GM19463 (cell line): ENCODE measurements around the gene ILF2.

ENCODE experiments used
- ATAC-seq: cut with Tn5 transposase; IDR thresholded peaks from one replicate; pipeline ENCODE4 v1.9.1; 2021; ENCODE audit warnings: mild to moderate bottlenecking, moderate library complexity; ENCODE audit not compliant: unreplicated experiment

The ILF2 gene

DNA sequence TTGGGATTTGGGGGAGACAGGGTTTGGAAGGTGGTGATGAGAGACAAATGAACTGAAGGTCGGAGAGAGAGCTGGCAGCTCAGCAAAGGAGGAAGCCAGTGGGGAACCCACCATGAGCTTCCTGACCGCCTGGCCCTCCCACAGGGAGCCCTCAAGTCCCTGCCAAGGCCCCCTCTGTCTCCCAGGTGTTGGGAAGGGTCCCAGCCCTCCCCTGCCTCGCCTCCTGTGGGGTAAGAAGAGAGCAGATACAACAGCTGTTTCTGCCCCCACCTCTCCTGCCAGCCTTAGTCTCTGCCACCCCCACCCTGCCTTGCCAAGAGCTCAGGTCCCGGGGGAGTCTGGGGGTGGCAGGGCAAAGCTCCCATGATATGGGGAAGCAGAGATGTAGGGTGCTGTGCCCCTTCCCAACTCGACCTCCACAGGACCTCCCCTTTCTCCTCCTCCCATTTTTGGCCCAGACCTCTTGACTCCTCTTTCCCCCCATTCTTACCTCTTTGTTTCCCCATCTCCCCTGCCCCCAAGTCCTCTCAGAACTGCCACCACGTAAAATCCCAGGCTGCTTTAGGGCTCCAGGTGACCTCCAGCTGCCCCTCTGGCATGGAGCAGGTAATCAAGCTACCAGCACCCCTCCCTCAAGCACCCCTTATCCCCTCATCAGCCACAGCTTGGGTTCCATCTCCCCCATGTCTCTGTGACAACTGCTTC, 42.0 kb downstream of the ILF2 start:
- ATAC-seq: no peak

DNA sequence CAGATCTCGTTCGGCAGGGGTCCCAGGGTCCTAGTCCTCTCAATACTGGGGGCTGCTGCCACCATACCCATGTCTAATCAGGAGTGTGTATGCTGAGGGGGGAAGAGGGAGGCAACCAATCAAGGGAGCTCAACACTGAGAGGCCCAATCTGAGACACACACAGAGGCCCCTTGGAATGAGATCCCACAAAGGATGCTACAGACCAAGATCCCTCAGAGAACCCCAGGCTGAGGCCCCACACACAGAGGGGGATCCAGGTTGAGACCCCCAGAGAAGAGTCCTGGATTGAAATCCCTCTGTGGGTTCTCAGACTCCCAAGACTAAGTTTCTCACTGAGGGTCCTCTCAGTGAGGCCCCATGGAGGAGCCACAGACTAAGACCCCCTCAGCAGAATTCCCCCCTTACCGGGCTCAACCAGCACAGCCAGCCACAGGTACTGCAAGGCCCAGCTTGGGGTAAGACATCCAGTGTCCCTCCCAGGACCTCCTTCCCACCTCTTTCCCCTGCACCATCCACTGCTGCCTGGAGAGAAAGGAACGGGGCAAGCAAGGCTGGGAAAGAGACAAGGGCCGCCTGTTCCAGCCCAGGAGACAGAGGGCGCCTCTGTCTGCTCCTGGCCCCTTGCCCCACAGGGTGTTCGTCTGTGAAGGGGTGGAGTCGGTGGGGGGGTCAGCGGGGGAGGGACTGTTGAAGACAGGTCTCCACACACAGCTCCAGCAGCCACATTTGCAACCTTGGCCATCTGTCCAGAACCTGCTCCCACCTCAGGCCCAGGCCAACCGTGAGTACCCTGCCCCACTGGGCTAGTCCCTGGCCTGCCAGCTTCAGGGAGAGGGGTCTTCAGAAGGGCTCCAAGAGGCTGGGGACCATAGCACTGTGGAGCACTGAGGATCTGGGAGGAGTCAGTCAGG, 42.8 kb downstream of the ILF2 start, which contains the start of gene S100A1:
TSS of gene S100A1 (plus strand) at position 720 of the 912 bp plus-strand sequence. CDS start 2,088 bp downstream, outside the sequence.
- no peak for ATAC-seq

DNA sequence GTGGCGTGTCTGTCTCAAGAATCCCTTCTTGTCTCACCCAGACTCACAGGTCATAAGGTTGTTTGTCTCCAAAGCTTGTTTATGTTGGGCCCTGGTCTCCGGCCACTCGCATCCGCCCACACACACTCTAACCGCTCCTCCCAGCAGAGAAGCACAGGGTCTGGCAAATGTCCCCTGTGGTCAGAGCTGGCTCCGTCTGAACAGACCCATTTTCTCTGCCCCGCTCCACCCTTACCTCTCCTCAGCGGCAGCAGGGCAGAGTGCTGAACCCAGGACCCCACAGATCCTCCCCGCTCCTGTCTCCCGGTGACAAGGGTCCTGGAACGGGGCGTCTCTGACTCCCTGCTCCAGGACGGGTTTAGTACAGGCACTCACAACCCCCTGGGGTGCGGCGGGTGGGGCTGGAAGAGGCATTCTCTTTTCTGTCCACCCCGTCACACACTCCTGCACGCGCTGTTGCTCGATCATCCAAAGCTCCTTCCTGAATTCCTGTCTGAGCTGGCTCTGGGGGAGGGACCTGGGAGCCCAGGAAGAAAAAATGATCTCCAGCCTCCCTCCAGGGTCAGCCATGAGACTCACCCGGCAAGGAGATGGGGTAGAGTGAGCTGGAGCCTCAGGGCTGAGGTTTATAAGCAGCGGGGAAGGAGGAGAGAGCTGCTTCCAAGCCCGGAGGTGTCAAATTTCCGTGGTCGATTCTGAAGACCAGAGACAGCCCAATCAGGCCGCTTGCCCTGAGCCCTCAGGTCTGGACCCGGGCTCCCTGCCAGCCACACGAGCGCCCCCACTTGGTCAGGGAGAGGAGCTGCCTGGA, 43.7 kb downstream of the ILF2 start, which contains the start of gene S100A13:
TSS of gene S100A13 (minus strand) at position 602 of the 811 bp plus-strand sequence. CDS start 1,033 bp downstream, outside the sequence.
- no peak for ATAC-seq

DNA sequence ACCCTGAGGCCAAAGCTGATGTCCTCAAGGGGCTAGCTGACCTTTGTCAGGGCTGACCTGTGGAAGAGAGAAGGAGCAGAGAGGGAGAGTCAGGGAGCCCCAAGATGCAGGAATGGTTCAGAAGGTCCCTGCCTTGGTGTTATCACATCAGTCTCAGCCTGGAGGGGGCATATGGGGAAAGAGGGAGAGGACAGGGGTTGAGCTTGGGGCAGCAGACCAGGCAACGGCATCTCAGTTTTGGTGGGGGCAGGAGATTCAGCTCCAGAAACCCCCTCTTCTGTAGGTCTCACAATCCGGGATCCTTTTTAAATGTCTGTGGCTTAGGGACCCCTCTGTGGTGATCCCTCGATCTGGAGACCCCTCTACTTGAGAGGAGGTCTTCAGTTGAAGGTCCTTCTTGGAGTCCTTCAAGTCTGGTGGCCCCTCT, 44.3 kb downstream of the ILF2 start:
- no peak for ATAC-seq

DNA sequence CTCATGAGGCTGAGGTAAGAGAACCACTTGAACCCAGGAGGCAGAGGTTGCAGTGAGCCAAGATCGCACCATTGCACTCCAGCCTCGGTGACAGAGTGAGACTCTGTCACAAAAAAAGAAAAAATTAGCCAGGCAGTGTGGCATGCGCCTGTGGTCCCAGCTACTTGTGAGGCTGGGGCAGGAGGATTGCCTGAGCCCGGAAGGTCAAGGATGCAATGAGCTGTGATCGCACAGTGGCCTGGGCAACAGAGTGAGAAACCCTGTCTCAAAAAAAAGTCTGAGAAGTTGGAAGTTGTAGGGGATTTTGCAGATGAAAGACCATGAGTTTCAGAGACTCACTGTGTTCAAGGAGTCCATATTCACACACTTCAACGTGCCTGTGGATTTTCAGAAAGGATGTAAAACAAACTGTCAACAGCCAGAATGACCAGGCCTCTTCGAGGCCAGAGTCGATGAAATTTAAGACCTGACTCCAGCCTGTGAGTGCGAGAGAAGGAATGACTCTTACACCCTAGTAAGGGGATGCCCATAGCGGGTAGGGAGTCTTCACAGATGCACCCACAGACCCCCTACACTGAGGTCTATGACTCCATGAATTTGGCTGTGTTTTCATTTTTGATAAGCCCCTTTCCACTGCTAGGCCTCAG, 45.7 kb downstream of the ILF2 start:
- ATAC-seq: no peak

DNA sequence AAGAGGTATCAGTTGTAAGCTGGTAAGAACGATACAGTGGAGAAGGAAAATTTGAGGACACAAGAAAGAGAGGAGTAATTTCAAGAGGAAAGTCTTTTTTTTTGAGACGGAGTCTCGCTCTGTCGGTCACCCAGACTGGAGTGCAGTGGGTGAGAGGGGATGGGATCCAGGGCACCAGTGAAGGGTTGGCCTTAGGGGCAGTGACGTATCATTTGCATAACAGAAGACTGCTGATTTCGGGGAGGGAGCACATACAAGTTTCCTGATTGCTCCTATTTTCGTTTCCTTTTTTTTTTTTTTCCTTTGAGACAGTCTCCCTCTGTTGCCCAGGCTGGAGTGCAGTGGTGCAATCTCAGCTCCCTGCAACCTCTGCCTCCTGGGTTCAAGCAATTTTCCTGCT, 47.7 kb downstream of the ILF2 start:
- ATAC-seq: no peak

DNA sequence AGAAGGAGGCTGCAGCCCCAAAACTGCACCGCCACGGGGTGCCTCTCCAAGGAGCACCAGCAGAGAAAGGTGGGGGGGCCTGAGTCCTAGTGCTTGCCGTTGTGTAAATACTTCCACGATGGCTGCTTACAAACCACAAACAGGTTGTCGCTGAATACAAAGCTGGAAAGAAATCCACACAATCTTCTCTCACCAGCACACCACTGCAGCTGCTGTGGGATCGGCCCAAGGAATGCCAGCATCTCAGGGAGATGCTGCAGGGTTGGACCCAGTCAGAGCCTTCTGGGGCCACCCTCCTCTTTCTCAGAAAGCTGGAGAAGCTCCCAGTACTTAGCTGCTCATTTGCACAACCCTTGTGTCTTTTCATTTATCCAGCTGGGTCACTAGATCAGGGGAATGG, 51.6 kb downstream of the ILF2 start:
- no peak for ATAC-seq

DNA sequence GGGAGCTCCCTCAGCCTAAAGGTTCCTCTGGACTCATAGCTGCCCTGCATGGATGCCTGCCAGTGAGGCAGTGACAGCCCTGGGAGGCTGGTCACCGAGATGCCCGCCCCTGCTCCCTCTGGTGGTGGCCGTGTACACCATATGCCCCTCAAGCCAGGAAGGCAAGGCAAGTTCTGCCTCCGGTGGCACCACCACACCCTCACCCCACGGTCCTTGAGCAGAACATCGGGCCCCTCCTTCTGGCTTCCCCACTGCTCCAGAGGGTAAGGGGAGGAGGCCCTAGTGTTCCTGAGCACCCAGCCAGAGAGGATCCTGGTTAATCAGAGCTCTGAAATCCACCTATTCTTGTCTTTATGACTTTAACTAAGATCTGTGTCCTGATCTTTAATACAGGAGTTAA, 53.1 kb downstream of the ILF2 start:
- ATAC-seq: no peak

DNA sequence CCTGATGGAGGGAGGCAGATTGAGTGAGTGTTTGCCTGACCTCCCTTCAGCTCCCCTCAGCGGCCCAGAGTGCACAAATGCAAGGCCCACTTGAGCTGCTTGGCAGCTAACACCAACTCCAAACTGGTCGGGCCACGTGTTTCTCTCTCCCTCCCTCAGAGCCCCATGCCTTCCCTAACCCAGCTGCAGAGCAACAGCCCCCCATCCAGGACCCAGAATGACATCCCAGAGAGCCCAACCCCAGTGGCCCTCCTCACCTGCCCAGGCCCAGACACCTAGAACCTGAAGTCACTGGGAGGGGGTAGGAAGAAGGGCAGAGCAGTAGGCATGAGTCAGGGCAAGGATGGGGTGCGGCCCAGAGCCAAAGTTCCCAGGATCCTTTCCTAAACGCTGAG, 53.9 kb downstream of the ILF2 start:
- ATAC-seq: no peak

DNA sequence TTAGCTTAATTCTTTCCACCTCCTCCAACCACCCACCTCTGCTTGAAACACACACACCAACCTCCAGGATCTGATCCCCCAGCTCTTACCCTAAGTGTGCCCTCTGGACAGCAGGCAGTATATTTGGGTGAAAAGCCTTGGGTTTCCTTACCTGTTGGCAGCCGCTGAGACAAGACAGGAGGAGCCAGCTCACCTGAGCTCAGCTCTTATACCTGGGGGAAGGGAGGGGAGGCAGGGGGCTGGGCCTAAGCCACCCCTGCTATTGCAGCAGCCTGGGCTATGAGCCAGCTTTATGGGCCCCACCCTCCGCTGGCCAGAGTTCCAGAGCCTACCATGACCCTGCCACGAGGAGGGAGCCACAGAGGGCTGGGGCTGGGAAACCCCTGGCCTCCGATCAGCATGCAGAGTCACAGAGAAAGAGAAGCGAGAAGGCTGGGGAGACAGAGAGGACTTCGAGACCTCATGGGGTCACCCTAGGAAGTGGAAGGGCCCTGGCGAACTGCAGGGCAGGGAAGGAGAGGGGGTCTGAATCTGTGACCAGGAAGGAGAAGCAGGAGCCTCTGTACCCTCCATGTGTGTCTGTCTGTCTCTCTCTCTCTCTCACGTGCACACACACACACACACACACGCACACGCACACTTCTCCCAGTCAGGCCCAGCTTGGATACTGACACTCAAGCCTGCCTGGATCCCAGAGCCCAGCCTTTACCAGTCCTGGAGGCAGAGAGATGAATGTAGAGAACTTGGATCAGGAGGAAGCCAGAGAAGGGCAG, 54.5 kb downstream of the ILF2 start, which contains the start of gene S100A14:
TSS of gene S100A14 (minus strand) at position 182 of the 773 bp plus-strand sequence. CDS start 467 bp downstream, outside the sequence.
- ATAC-seq: no peak

DNA sequence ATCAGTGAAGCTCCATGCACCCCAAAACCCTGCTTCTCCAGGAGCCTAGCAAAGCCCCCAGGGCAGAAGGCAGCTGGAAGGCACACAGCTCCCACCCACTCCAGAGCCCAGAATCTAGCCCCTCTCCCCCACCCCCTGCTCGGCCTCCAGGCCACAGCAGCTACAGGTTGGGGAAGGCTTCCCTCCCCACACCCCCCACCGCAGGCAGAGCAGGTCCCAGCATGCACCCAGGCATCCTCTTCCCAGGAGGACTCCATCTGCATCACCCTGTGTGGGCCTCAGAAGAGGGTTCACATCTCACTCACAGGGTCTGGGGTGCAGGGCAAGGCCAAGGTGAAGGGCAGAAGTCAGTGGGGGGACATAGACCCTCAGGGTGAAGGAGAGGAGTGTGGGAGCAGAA, 55.4 kb downstream of the ILF2 start:
- no peak for ATAC-seq

DNA sequence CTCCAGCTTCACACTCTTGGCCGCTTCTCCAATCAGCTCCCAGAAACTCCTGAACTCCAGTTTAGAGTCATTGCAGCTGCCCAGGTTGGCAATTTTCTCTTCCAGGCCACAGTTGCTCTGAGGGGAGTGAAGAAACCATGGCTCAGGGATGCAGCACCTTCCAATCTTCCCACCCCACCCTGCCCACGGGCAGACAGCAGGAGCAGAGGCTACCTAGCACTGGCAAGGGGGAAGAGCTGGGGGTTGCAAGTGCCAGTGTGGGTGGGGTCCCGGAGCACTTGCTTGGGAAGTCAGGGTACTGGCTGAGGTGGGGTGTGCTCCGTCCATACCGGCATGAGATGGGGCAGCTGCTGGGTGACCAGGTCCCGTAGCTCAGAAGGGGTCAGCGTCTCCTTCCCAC, 55.9 kb downstream of the ILF2 start:
- no peak for ATAC-seq

DNA sequence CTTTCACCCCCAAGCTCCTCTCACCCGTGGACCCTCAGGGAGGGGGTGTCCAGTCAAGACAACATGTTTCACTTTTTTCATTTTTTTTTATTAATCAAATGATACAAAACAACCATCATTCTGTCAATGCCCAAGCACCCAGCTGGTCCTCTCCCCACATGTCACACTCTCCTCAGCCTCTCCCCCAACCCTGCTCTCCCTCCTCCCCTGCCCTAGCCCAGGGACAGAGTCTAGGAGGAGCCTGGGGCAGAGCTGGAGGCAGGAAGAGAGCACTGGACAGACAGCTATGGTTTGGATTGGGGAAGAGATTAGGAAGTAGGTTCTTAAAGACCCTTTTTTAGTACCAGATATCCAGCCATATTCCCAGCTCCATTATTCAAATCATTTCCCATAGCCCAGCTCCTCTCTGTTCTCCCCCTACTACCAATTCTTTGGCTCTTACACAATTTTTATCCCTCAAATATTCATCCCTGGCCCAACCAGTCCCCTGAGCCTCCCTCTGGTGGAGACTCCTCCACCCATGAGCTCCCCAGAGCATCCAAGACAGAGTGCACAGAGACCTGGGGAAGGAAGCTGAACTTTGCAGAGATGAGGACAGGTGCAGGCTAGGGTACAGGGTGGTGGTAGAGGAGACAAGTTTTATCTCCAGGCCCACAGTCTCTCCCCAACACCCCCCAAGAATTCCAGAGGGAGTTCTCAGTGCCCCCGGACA, 56.4 kb downstream of the ILF2 start:
- no peak for ATAC-seq

DNA sequence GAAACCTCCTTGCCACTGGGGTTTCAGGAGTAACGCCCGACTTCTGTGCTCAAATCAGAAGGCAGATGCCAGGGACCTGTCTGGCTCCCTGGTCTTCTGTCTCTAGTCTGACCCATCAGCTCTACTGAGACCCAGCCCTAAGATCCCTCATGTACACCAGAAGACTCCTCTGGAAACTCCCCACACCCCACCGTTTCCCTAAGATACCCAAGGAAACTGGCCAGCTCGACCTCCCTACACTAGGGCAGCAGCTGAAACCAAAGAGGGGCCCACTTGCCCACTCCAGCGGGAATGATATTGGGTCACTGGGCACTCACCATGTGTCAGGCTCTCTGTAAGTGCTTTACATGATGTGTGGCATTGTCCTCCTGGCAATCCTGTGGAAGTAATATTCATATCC, 57.4 kb downstream of the ILF2 start:
- ATAC-seq: no peak

DNA sequence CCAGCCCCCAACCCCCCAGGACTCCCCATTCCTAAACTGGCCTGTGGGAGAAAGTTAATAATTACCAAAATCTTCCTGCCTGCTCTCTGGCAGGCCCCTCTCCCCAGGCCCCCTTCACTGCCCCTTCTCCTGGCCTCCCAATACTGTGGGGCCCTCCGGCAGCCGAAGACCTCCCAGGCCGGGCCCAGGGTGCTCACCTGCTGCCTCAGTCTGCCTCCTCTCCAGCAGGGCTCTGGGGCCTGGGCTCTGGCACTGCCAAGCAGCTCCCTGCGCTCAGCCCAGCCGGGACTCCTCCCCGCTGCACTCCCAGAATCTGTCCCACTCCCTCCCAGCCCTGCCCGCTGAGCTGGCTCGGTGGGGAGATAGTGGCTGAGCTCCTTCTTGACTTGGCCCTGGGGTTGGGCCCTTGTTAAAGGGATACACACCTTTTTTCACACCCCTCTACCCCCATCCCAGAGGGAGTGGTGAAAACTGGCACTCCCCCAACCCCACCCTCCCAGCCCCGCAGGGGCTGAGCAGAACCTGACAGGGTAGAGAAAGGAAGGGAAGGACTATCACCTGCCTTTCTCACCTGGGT, 58.0 kb downstream of the ILF2 start, which contains the start of gene S100A16:
TSS of gene S100A16 (minus strand) at position 383 of the 577 bp plus-strand sequence. CDS start 4,986 bp downstream, outside the sequence.
- ATAC-seq: no peak

DNA sequence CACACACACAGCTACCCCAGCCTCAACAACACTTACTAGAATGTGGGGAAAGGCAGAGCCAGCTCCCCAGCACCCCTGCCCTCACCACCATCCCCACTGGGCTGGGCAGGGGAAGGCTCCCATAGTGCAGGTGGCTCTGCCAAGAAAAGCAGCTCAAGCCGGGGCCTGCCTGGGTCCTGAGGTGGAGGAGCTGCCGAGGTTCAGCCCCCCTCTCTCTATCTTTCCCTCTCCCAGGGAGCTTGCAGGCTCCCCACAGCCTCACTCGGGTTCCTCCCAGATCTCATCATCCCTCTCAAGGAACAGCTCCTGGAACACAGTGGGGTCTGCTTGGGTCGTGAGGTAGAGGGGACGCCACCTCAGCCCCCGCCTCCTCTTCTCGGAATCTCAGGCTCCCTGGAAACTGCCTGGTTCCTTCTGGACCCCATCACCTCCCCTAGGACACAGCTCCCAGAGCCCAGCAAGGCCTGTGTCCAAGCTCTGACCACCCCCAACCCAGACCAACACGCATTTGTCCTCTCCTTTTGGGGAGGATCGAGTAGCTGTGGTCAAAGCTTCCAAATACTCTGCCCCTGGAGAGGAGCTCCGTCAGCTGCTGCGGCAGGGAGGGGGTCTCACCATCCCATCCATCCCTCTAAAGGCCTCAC, 58.6 kb downstream of the ILF2 start:
- no peak for ATAC-seq
